NCI-H1417 (cell line): ENCODE measurements around the gene ARHGAP9.
"Not testable (repeated sequence)": the region's sequence is repeated elsewhere in the genome, so short reads cannot be mapped to it uniquely, and the experiment has no call there.

ENCODE experiments used
- DNase-seq, 3 experiments: peaks; one replicate each; lab custom pipeline; 2025; lab: John Stamatoyannopoulos, UW

The ARHGAP9 gene

GRCh38 chr12:57456737-57457490 is 22.8 kb downstream of the ARHGAP9 start:
- no peak for DNase-seq

DNA sequence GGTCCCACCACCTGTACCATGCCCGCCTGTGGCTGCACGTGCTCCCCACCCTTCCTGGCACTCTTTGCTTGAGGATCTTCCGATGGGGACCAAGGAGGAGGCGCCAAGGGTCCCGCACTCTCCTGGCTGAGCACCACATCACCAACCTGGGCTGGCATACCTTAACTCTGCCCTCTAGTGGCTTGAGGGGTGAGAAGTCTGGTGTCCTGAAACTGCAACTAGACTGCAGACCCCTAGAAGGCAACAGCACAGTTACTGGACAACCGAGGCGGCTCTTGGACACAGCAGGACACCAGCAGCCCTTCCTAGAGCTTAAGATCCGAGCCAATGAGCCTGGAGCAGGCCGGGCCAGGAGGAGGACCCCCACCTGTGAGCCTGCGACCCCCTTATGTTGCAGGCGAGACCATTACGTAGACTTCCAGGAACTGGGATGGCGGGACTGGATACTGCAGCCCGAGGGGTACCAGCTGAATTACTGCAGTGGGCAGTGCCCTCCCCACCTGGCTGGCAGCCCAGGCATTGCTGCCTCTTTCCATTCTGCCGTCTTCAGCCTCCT is 23.4 kb downstream of the ARHGAP9 start:
- DNase-seq, result peak in 2 of 3 experiments; percentile 61 to 63

GRCh38 chr12:57455374-57456144 is 24.1 kb downstream of the ARHGAP9 start:
- peak in 1 of 3 experiments; percentile 83 for DNase-seq

GRCh38 chr12:57454566-57455373 is 24.9 kb downstream of the ARHGAP9 start, which contains the start of gene INHBE:
TSS of gene INHBE (plus strand) at chr12:57455307. CDS start at chr12:57455537, 230 bp downstream.
- peak; percentile 53 to 83 (median 69) for DNase-seq

DNA sequence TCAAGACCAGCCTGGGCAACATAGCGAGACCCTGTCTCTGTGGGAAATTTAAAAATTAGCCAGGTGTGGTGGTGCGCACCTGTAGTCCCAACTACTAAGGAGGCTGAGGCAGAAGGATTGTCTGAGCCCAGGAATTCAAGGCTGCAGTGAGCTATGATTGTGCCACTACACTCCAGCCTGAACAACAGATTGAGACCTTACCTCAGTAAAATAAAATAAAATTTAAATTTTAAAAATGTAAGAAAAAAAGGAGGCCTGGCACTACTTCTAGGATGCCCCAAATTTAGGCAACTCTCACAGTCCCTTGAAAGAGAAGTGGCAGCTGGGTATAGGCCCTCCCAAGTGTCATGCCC is 25.5 kb downstream of the ARHGAP9 start:
- DNase-seq, result no peak

GRCh38 chr12:57452937-57453509 is 26.6 kb downstream of the ARHGAP9 start:
- DNase-seq, result peak; percentile 66 to 85 (median 70)

GRCh38 chr12:57452181-57452936 is 27.3 kb downstream of the ARHGAP9 start:
- DNase-seq, result no peak

- DNase-seq, result no peak
These were observed 28.4 kb downstream of the ARHGAP9 start for GRCh38 chr12:57451233-57451778.

DNA sequence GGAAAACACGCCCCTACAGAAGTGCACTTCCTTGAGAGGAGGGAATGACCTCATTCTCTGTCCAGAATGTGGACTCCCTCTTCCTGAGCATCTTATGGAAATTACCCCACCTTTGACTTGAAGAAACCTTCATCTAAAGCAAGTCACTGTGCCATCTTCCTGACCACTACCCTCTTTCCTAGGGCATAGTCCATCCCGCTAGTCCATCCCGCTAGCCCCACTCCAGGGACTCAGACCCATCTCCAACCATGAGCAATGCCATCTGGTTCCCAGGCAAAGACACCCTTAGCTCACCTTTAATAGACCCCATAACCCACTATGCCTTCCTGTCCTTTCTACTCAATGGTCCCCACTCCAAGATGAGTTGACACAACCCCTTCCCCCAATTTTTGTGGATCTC is 29.6 kb downstream of the ARHGAP9 start:
- DNase-seq, result no peak

DNA sequence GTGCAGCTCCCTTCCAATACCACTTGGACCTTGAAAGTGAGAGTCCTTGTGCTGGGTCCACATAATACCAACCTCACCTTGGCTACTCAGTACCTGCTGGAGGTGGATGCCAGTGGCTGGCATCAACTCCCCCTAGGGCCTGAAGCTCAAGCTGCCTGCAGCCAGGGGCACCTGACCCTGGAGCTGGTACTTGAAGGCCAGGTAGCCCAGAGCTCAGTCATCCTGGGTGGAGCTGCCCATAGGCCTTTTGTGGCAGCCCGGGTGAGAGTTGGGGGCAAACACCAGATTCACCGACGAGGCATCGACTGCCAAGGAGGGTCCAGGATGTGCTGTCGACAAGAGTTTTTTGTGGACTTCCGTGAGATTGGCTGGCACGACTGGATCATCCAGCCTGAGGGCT is 30.3 kb downstream of the ARHGAP9 start:
- no peak for DNase-seq

- no peak for DNase-seq
These were observed 31.0 kb downstream of the ARHGAP9 start for GRCh38 chr12:57448669-57449068.

GRCh38 chr12:57446292-57446960 is 33.2 kb downstream of the ARHGAP9 start:
- DNase-seq, result no peak

DNA sequence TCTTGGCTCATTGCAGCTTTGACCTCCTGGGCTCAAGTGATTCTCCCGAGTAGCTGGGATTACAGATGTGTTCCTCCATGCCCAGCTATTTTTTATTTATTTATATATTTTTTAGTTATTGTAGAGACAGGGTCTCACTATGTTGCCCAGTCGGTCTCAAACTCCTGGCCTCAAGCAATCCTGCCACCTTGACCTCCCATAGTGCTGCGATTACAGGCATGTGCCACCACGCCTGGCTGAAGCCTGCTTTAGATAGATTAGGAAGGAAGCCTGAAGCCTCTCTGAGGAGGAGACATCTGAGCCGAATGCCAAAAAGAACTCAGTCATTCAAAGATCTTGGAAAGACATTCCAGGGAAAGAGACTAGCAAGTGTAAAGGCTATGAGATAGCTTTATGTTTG is 34.9 kb downstream of the ARHGAP9 start:
- no peak for DNase-seq

- DNase-seq, result not testable (repeated sequence)
These were observed 35.3 kb downstream of the ARHGAP9 start for GRCh38 chr12:57444337-57444736.

- DNase-seq, result no peak
These were observed 37.7 kb downstream of the ARHGAP9 start for GRCh38 chr12:57441846-57442427.

DNA sequence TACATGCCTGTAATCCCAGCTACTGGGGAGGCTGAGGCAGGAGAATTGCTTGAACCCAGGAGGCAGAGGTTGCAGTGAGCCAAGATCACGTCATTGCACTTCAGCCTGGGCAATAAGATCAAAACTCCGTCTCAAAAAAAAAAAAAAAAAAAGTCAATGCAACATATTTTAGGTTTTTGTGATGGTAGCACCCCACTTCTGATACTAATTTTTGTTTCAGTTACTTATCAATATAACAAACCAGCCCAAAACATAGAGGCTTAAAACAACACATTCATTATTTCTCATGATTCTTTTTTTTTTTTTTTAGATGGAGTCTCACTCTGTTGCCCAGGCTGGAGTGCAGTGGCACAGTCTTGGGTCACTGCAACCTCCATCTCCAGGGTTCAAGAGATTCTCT is 38.3 kb downstream of the ARHGAP9 start:
- DNase-seq, result not testable (repeated sequence)

- DNase-seq, result no peak
These were observed 39.9 kb downstream of the ARHGAP9 start for GRCh38 chr12:57439762-57440266.

DNA sequence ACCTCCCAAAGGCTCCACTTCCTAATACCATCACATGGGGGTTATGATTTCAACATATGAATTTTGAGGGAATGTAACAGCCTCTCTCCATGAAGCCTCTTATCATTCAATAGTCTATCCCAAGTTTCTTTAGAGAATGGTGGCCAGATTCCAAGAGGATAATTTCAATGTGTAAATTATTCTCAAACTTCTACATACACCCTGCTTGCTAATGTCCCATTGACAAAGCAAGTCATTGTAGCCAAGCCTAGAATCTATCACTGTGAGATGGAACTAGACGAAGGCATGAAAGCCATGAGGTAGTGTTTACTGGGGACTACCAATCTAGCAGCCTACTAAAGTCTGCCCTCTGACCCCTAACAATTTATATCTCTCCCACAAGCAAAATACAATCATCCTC is 41.3 kb downstream of the ARHGAP9 start:
- no peak for DNase-seq

GRCh38 chr12:57435293-57435692 is 44.4 kb downstream of the ARHGAP9 start:
- DNase-seq, result no peak
